Stimulated activated CD8-positive, alpha-beta memory T cell treated with anti-CD3 and anti-CD28 coated beads, Interleukin-4, amount 100 ng/mL, for 4 hours (primary cell): ENCODE measurements around the gene SELENOF.

ENCODE experiments used
- DNase-seq, 2 donors: peaks; one replicate each; pipeline ENCODE4 v3.0.0-alpha.2; 2020; ENCODE audit warnings: low read depth in 2 of 2, low spot score in 1 of 2

The SELENOF gene

GRCh38 chr1:86860020-86860419 is 53.9 kb downstream of the SELENOF start:
- DNase-seq = no peak

GRCh38 chr1:86858524-86859261 is 55.2 kb downstream of the SELENOF start:
- no peak for DNase-seq

- DNase-seq = no peak
Observed at GRCh38 chr1:86856196-86856595, 57.7 kb downstream of the SELENOF start.

GRCh38 chr1:86854352-86854751 is 59.6 kb downstream of the SELENOF start:
- no peak for DNase-seq

- no peak for DNase-seq
Observed at GRCh38 chr1:86852782-86853408, 61.0 kb downstream of the SELENOF start.

GRCh38 chr1:86852289-86852688 is 61.6 kb downstream of the SELENOF start:
- no peak for DNase-seq

- DNase-seq = no peak
Observed at GRCh38 chr1:86849756-86850155, 64.2 kb downstream of the SELENOF start.

- no peak for DNase-seq
Observed at GRCh38 chr1:86848654-86849053, 65.3 kb downstream of the SELENOF start.

- no peak for DNase-seq
Observed at GRCh38 chr1:86846164-86846647, 67.7 kb downstream of the SELENOF start.

GRCh38 chr1:86845514-86845913 is 68.4 kb downstream of the SELENOF start:
- DNase-seq = no peak

- no peak for DNase-seq
Observed at GRCh38 chr1:86841116-86841515, 72.8 kb downstream of the SELENOF start.

- peak; percentile 4 to 6 for DNase-seq
Observed at GRCh38 chr1:86833461-86834215, 80.3 kb downstream of the SELENOF start.

- no peak for DNase-seq
Observed at GRCh38 chr1:86832433-86832832, 81.5 kb downstream of the SELENOF start.

- no peak for DNase-seq
Observed at GRCh38 chr1:86829321-86829720, 84.6 kb downstream of the SELENOF start.

- DNase-seq = no peak
Observed at GRCh38 chr1:86828024-86828423, 85.9 kb downstream of the SELENOF start.

- DNase-seq = no peak
Observed at GRCh38 chr1:86826856-86827255, 87.1 kb downstream of the SELENOF start.

- no peak for DNase-seq
Observed at GRCh38 chr1:86825319-86825718, 88.6 kb downstream of the SELENOF start.

GRCh38 chr1:86823821-86824500 is 90.0 kb downstream of the SELENOF start:
- no peak for DNase-seq

GRCh38 chr1:86823386-86823785 is 90.5 kb downstream of the SELENOF start:
- no peak for DNase-seq

GRCh38 chr1:86822459-86822858 is 91.5 kb downstream of the SELENOF start:
- no peak for DNase-seq

GRCh38 chr1:86821956-86822355 is 92.0 kb downstream of the SELENOF start:
- no peak for DNase-seq
